HL-60 (cell line): ENCODE data around the gene UGCG.
"Not testable (repeated sequence)": the region's sequence is repeated elsewhere in the genome, so short reads cannot be mapped to it uniquely, and the experiment has no call there.

ENCODE experiments used
- GABPA ChIP-seq: IDR thresholded peaks from 2 replicates; pipeline ENCODE4 v1.6.1; 2012; ENCODE audit warnings: low read depth
- POLR2AphosphoS5 ChIP-seq: IDR thresholded peaks from 2 replicates; pipeline ENCODE4 v1.6.1; 2012; ENCODE audit warnings: low read depth
- TF ChIP-seq, protein P1 (sequence below): IDR thresholded peaks from one replicate; pipeline ENCODE4 v1.5.1; 2011; ENCODE audit warnings: low read length, control low read depth, inconsistent platforms; ENCODE audit not compliant: insufficient read depth
- TF ChIP-seq, protein P2 (sequence below): IDR thresholded peaks from 2 replicates; pipeline ENCODE4 v1.6.1; 2012; ENCODE audit warnings: low read depth; ENCODE audit not compliant: insufficient replicate concordance

DNA sequence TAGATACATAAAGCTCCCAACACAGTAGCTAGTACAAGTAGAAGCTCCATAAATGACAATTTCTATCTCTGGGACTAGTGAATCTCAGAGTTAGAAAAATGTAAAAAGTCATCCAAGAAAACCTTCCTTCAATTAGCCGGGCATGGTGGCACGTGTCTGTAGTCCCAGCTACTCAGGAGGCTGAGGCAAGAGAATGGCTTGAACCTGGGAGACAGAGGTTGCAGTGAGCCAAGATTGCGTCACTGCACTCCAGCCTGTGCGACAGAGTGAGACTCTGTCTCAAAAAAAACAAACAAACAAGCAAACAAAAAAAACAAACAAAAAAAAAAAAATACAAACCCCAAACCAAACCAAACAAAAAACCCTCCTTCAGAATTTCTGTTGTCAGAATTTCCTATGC is 63.9 kb downstream of the UGCG start:
- TF ChIP-seq, protein P1, sequence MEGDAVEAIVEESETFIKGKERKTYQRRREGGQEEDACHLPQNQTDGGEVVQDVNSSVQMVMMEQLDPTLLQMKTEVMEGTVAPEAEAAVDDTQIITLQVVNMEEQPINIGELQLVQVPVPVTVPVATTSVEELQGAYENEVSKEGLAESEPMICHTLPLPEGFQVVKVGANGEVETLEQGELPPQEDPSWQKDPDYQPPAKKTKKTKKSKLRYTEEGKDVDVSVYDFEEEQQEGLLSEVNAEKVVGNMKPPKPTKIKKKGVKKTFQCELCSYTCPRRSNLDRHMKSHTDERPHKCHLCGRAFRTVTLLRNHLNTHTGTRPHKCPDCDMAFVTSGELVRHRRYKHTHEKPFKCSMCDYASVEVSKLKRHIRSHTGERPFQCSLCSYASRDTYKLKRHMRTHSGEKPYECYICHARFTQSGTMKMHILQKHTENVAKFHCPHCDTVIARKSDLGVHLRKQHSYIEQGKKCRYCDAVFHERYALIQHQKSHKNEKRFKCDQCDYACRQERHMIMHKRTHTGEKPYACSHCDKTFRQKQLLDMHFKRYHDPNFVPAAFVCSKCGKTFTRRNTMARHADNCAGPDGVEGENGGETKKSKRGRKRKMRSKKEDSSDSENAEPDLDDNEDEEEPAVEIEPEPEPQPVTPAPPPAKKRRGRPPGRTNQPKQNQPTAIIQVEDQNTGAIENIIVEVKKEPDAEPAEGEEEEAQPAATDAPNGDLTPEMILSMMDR = not testable (repeated sequence)
- not testable (repeated sequence) for TF ChIP-seq POLR2AphosphoS5, GABPA
- TF ChIP-seq, protein P2, sequence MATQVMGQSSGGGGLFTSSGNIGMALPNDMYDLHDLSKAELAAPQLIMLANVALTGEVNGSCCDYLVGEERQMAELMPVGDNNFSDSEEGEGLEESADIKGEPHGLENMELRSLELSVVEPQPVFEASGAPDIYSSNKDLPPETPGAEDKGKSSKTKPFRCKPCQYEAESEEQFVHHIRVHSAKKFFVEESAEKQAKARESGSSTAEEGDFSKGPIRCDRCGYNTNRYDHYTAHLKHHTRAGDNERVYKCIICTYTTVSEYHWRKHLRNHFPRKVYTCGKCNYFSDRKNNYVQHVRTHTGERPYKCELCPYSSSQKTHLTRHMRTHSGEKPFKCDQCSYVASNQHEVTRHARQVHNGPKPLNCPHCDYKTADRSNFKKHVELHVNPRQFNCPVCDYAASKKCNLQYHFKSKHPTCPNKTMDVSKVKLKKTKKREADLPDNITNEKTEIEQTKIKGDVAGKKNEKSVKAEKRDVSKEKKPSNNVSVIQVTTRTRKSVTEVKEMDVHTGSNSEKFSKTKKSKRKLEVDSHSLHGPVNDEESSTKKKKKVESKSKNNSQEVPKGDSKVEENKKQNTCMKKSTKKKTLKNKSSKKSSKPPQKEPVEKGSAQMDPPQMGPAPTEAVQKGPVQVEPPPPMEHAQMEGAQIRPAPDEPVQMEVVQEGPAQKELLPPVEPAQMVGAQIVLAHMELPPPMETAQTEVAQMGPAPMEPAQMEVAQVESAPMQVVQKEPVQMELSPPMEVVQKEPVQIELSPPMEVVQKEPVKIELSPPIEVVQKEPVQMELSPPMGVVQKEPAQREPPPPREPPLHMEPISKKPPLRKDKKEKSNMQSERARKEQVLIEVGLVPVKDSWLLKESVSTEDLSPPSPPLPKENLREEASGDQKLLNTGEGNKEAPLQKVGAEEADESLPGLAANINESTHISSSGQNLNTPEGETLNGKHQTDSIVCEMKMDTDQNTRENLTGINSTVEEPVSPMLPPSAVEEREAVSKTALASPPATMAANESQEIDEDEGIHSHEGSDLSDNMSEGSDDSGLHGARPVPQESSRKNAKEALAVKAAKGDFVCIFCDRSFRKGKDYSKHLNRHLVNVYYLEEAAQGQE = not testable (repeated sequence)
